Karpas-422 (cell line): ENCODE data around the gene MAGI3. TPM values are rescaled to one million over a fixed set of nuclear protein-coding genes. Genes with fewer than 3 reads are reported as not detected.
"Not testable (repeated sequence)": the region's sequence is repeated elsewhere in the genome, so short reads cannot be mapped to it uniquely, and the experiment has no call there.

Experiments
- DNase-seq: peaks from one replicate; pipeline ENCODE4 v3.0.0-alpha.2; 2015
- H2AFZ ChIP-seq: fragments of 200-600 bp; sonication (generic); 2 replicates; pipeline ENCODE4 v1.6.1; 2014; ENCODE audit warnings: antibody characterized with exemption, low read length, mixed read lengths
- H3K27ac ChIP-seq: fragments of 200-600 bp; sonication (generic); 2 replicates; pipeline ENCODE4 v1.5.1; 2014; ENCODE audit warnings: mild to moderate bottlenecking, low read length, moderate library complexity
- H3K27me3 ChIP-seq: fragments of 200-600 bp; sonication (generic); 2 replicates; pipeline ENCODE4 v1.6.1; 2014; ENCODE audit warnings: low read length, mixed read lengths
- H3K36me3 ChIP-seq: fragments of 200-600 bp; sonication (generic); 2 replicates; pipeline ENCODE4 v1.6.1; 2014; ENCODE audit warnings: low read length, mixed read lengths; ENCODE audit not compliant: insufficient read depth
- H3K4me1 ChIP-seq: fragments of 200-600 bp; sonication (generic); 2 replicates; pipeline ENCODE4 v1.6.1; 2014; ENCODE audit warnings: mild to moderate bottlenecking, low read length, mixed read lengths
- H3K4me2 ChIP-seq: fragments of 200-600 bp; sonication (generic); 2 replicates; pipeline ENCODE4 v1.6.1; 2014; ENCODE audit warnings: low read length, low read depth, mild to moderate bottlenecking; ENCODE audit not compliant: poor library complexity, severe bottlenecking
- H3K4me3 ChIP-seq: fragments of 200-600 bp; sonication (generic); 2 replicates; pipeline ENCODE4 v1.5.1; 2014; ENCODE audit warnings: mild to moderate bottlenecking, antibody characterized with exemption, low read length, mixed read lengths
- H3K79me2 ChIP-seq: fragments of 200-600 bp; sonication (generic); 2 replicates; pipeline ENCODE4 v1.6.1; 2014; ENCODE audit warnings: mild to moderate bottlenecking, low read length, mixed read lengths
- H3K9ac ChIP-seq: fragments of 200-600 bp; sonication (generic); 2 replicates; pipeline ENCODE4 v1.6.0; 2014; ENCODE audit warnings: low read length
- H3K9me2 ChIP-seq: fragments of 200-600 bp; sonication (generic), shearing (Covaris generic); replicated peaks from 2 replicates; pipeline ENCODE4 v1.6.0; 2014; ENCODE audit warnings: mild to moderate bottlenecking, low read length, moderate library complexity; ENCODE audit not compliant: insufficient read depth
- H3K9me3 ChIP-seq: fragments of 300-700, 200-600 bp; sonication (generic); 2 replicates; pipeline ENCODE4 v1.6.1; 2014; ENCODE audit warnings: low read length, mixed read lengths
- H4K20me1 ChIP-seq: fragments of 200-600 bp; sonication (generic); 2 replicates; pipeline ENCODE4 v1.6.1; 2014; ENCODE audit warnings: mild to moderate bottlenecking, antibody characterized with exemption, low read length, low read depth; ENCODE audit not compliant: insufficient read depth
- total RNA-seq: library from RNA; depleted of rRNA; stranded (reverse); fragments of >200 nt; shearing (Covaris generic); gene quantifications from 2 replicates; pipeline ENCODE4 v1.2.3, GENCODE V29; 2014; ENCODE audit warnings: low replicate concordance

Gene MAGI3
- total RNA-seq, 1 experiment from 2014 or later, result not detected

- Histone ChIP-seq H3K4me2 (no peak overlapping the region), H3K27ac (no peak overlapping the region), H4K20me1 (no peaks in the 10 kb centered on the region), H3K36me3 (no peaks in the 10 kb centered on the region), H3K4me3 (no peak overlapping the region), H3K9me3 (no peaks in the 10 kb centered on the region), H3K79me2 (no peaks in the 10 kb centered on the region), H3K9me2 (0 out of 2 replicates have a peak, but pooled peaks cover 3% of the 10 kb centered on the region), H3K9ac (no peak overlapping the region), H2AFZ (no peak overlapping the region), H3K27me3 (no peaks in the 10 kb centered on the region), H3K4me1 (no peaks in the 10 kb centered on the region)
- DNase-seq, result no peak
These were observed 66.7 kb downstream of the MAGI3 start for GRCh38 chr1:113456967-113457366.

- no peak overlapping the region for H3K27ac ChIP-seq
- no peaks in the 10 kb centered on the region for H3K79me2 ChIP-seq
These were observed 69.0 kb downstream of the MAGI3 start for GRCh38 chr1:113459279-113459678.

DNA sequence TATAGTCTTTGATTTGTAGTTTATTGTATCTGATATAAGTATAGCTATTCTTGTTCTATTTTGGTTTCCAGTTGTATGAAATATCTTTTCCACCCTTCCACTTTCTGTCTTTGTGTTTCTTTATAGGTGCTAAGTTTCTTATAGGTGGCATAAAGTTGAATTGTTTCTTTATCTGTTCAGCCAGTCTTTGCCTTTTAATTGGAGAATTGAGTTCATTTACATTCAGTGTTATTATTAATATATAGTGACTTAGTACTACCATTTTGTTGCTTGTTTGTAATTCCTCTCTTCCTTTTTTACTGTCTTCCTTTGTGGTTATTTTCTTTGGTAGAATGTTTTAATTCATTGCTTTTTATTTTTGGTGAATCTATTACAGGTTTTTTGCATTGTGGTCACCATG is 77.7 kb downstream of the MAGI3 start:
- Histone ChIP-seq H3K27me3 (no peaks in the 10 kb centered on the region), H2AFZ (no peak overlapping the region), H3K4me1 (no peaks in the 10 kb centered on the region), H3K9ac (no peak overlapping the region), H3K4me2 (no peak overlapping the region), H3K9me2 (no peaks in the 10 kb centered on the region), H3K36me3 (no peaks in the 10 kb centered on the region), H3K9me3 (no peaks in the 10 kb centered on the region), H4K20me1 (no peaks in the 10 kb centered on the region), H3K79me2 (no peaks in the 10 kb centered on the region), H3K27ac (no peak overlapping the region), H3K4me3 (no peak overlapping the region)
- DNase-seq, result no peak

More at GRCh38 chr1:113459279-113459678, 69.0 kb downstream of the MAGI3 start:
- Histone ChIP-seq H3K9ac (no peak overlapping the region), H3K4me2 (no peak overlapping the region), H3K27me3 (no peaks in the 10 kb centered on the region), H3K9me3 (no peaks in the 10 kb centered on the region), H3K36me3 (no peaks in the 10 kb centered on the region), H2AFZ (no peak overlapping the region), H3K9me2 (0 out of 2 replicates have a peak, but pooled peaks cover 3% of the 10 kb centered on the region), H3K4me1 (no peaks in the 10 kb centered on the region), H3K4me3 (no peak overlapping the region), H4K20me1 (no peaks in the 10 kb centered on the region)
- DNase-seq, result no peak

DNA sequence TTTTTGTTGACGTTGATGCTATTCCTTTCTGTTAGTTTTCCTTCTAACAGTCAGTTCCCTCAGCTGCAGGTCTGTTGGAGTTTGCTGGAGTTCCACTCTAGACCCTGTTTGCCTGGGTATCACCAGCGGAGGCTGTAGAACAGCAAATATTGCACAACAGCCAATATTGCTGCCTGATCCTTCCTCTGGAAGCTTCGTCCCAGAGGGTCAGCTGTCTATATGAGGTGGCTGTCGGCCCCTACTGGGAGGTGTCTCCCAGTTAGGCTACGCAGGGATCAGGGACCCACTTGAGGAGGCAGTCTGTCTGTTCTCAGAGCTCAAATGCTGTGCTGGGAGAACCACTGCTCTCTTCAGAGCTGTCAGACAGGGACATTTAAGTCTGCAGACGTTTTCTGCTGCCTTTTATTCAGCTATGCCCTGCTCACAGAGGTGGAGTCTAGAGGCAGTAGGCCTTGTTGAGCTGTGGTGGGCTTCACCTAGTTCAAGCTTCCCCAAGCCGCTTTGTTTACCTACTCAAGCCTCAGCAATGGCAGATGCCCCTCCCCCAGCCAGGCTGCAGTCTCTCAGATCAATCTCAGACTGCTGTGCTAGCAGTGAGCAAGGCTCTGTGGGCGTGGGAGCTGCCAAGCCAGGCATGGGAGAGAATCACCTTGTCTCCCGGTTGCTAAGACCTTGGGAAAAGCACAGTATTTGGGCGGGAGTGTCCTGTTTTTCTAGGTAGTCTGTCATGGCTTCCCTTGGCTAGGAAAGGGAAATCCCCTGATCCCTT is 88.3 kb downstream of the MAGI3 start:
- not testable (repeated sequence) for H3K4me1 ChIP-seq, H4K20me1 ChIP-seq, H2AFZ ChIP-seq, H3K27ac ChIP-seq, H3K36me3 ChIP-seq, H3K9me2 ChIP-seq, DNase-seq, H3K27me3 ChIP-seq, H3K4me3 ChIP-seq, H3K4me2 ChIP-seq, H3K9ac ChIP-seq, H3K79me2 ChIP-seq
- H3K9me3 ChIP-seq, result peaks cover 18% of the 10 kb centered on the region

GRCh38 chr1:113479713-113480676 is 89.7 kb downstream of the MAGI3 start:
- Histone ChIP-seq H3K27me3 (no peaks in the 10 kb centered on the region), H4K20me1 (no peaks in the 10 kb centered on the region), H3K9me3 (peaks cover 18% of the 10 kb centered on the region), H2AFZ (no peak overlapping the region), H3K79me2 (no peaks in the 10 kb centered on the region), H3K36me3 (no peaks in the 10 kb centered on the region), H3K9me2 (no peaks in the 10 kb centered on the region), H3K27ac (no peak overlapping the region), H3K4me3 (no peak overlapping the region), H3K4me1 (no peaks in the 10 kb centered on the region), H3K9ac (no peak overlapping the region), H3K4me2 (no peak overlapping the region)
- DNase-seq, result no peak

DNA sequence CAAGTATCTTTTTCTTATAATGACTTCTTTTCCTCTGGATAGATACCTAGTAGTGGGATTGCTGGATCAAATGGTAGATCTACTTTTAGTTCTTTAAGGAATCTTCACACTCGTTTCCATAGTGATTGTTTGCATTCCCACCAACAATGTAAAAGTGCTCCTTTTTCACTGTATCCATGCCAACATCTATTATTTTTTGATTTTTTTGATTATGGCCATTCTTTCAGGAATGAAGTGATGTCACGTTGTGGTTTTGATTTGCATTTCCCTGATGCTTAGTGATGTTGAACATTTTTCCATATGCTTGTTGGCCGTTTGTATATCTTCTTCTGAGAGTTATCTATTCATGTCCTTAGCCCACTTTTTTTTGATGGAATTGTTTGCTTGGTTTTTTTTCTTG is 94.8 kb downstream of the MAGI3 start:
- H3K79me2 ChIP-seq, H3K27me3 ChIP-seq, H2AFZ ChIP-seq, H3K4me2 ChIP-seq, DNase-seq, H3K4me3 ChIP-seq, H3K9ac ChIP-seq, H3K36me3 ChIP-seq, H3K4me1 ChIP-seq, H4K20me1 ChIP-seq, H3K27ac ChIP-seq, H3K9me2 ChIP-seq: not testable (repeated sequence)
- peaks cover 11% of the 10 kb centered on the region for H3K9me3 ChIP-seq

GRCh38 chr1:113488576-113489177 is 98.4 kb downstream of the MAGI3 start:
- Histone ChIP-seq H3K9ac (no peak overlapping the region), H3K9me2 (no peaks in the 10 kb centered on the region), H3K9me3 (no peaks in the 10 kb centered on the region), H3K79me2 (no peaks in the 10 kb centered on the region), H4K20me1 (no peaks in the 10 kb centered on the region), H3K36me3 (no peaks in the 10 kb centered on the region), H2AFZ (no peak overlapping the region), H3K27ac (no peak overlapping the region), H3K4me3 (no peak overlapping the region), H3K27me3 (no peaks in the 10 kb centered on the region), H3K4me1 (no peaks in the 10 kb centered on the region), H3K4me2 (no peak overlapping the region)
- peak; percentile 49 for DNase-seq

- no peak overlapping the region for H3K9ac ChIP-seq
- H3K36me3 ChIP-seq, result no peaks in the 10 kb centered on the region
- H3K9me2 ChIP-seq, result no peaks in the 10 kb centered on the region
- no peak overlapping the region for H3K27ac ChIP-seq
- H2AFZ ChIP-seq, result no peak overlapping the region
- H3K4me3 ChIP-seq, result no peak overlapping the region
- H3K79me2 ChIP-seq, result no peaks in the 10 kb centered on the region
- H4K20me1 ChIP-seq, result no peaks in the 10 kb centered on the region
- no peaks in the 10 kb centered on the region for H3K9me3 ChIP-seq
- DNase-seq, result no peak
- H3K4me2 ChIP-seq, result no peak overlapping the region
- H3K27me3 ChIP-seq, result no peaks in the 10 kb centered on the region
- no peaks in the 10 kb centered on the region for H3K4me1 ChIP-seq
These were observed 100.1 kb downstream of the MAGI3 start for GRCh38 chr1:113490384-113490783.
